Fibroblast of villous mesenchyme (primary cell): Measurements from ENCODE around the gene CCL4. TPM values are rescaled to one million over a fixed set of nuclear protein-coding genes. Genes with fewer than 3 reads are reported as not detected.

Source experiments
- DNase-seq: peaks from one replicate; pipeline ENCODE4 v3.0.0-alpha.2; 2010; ENCODE audit warnings: low read depth
- H3K4me3 ChIP-seq: 2 replicates; pipeline ENCODE4 v1.5.1; 2011; ENCODE audit warnings: low read depth, mild to moderate bottlenecking, low read length
- total RNA-seq: library from RNA; depleted of rRNA; stranded (reverse); fragments of >200 nt; gene quantifications from 2 replicates; pipeline ENCODE4 v1.2.3, GENCODE V29; 2012
- TF ChIP-seq, protein P1 (sequence below): IDR thresholded peaks from 2 replicates; pipeline ENCODE4 v1.5.1; 2012; ENCODE audit warnings: low read depth, mild to moderate bottlenecking, low read length; ENCODE audit not compliant: insufficient read depth

The CCL4 gene
- total RNA-seq, 1 donor, result not detected

DNA sequence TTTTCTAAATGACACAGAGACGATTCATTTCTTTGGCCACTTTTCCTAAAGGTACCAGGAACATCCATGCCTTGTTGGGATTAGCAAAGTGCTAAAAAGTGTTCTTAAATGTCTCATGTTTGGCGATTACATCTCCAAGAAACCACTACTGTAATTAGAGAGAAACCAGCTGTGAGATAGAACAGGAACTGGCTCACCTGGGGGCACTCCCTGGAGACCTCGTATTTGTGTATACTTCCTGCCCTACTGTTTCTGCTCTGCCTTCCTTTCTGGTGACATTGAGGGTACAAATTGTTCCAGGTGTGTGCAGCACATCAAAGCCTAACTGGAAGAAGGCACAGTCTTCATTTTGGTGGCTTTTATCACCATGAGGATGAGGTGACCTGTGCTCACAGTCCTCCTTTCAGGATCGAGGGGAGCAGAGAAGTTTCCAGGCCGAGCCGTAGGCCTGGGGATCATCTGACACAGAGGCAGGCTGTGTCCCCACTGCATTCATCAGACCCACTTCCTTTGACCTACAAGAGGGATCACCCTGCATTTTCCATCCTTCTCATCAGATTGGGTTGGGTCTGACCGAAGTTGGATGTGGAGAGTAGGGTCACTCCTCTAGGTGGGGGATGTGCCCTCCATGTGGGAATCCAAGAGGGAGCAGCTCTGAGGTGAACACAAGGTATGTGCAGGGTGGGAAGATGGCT, 23.7 kb downstream of the CCL4 start:
- DNase-seq, result no peak
- H3K4me3 ChIP-seq, result no peak overlapping the region
- TF ChIP-seq, protein P1, sequence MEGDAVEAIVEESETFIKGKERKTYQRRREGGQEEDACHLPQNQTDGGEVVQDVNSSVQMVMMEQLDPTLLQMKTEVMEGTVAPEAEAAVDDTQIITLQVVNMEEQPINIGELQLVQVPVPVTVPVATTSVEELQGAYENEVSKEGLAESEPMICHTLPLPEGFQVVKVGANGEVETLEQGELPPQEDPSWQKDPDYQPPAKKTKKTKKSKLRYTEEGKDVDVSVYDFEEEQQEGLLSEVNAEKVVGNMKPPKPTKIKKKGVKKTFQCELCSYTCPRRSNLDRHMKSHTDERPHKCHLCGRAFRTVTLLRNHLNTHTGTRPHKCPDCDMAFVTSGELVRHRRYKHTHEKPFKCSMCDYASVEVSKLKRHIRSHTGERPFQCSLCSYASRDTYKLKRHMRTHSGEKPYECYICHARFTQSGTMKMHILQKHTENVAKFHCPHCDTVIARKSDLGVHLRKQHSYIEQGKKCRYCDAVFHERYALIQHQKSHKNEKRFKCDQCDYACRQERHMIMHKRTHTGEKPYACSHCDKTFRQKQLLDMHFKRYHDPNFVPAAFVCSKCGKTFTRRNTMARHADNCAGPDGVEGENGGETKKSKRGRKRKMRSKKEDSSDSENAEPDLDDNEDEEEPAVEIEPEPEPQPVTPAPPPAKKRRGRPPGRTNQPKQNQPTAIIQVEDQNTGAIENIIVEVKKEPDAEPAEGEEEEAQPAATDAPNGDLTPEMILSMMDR, result no peak

DNA sequence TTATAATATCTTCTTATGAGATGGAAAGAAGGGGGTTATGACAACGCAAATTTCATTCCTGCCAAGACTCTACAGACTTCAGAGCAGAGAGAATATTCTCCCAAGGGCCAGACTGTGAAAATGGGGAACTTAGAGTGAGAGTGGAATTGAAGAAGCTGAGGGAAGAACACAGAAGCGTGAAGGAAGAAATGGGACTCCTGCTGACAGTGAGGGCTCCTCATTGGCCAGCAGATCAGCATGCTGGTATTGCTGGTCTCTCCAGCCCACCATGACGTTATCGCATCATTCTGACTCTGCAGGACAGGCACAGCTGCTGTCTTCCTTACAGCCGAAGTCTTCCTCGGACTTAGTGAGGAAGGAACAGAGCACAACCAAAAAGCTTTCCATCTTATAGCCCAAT, 24.3 kb downstream of the CCL4 start:
- no peak overlapping the region for H3K4me3 ChIP-seq
- TF ChIP-seq, protein P1, result no peak
- no peak for DNase-seq

DNA sequence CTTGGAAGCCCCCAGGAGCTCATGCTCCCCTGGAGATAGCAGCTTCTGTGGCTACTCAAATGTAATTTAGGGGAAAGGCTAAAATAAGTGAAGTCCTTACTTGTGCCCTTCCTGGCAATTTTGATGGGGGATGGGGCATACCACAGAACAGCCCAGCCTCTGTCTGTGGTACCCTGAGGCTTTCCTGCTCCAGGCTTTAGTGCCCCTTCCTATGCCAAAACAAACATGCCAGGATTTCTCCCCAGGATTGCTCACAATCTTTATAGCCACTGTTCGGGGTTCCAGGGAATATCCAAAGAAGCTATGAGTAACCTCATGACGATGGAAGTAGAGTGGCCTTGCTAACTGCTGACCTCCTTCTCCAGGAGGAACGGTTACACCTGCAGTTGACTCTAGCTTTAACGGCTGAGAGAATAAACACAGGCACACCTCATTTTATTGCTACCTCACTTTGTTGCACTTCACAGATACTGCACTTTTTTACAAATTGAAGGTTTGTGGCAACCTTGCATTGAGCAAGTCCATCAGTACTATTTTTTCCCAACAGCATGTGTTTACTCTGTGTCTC, 24.9 kb downstream of the CCL4 start:
- no peak overlapping the region for H3K4me3 ChIP-seq
- TF ChIP-seq, protein P1, result no peak

DNA sequence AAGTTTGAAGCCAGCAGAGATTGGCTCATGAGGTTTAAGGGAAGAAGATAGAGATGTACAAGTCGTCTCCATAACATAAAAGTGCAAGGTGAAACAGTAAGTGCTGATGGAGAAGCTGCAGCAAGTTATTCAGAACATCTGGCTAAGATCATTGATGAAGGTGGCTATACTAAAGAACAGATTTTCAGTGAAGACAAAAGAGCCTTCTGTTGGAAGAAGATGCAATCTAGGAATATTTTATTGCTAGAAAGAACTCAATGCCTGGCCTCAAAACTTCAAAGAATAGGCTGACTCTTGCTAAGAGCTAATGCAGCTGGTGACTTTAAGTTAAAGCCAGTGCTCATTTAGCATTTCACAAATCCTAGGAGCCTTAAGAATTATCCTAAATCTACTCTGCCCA, 26.0 kb downstream of the CCL4 start:
- DNase-seq, result no peak
- no peak overlapping the region for H3K4me3 ChIP-seq
- TF ChIP-seq, protein P1, result no peak

More for the DNA sequence above, 24.9 kb downstream of the CCL4 start:
- no peak for DNase-seq

DNA sequence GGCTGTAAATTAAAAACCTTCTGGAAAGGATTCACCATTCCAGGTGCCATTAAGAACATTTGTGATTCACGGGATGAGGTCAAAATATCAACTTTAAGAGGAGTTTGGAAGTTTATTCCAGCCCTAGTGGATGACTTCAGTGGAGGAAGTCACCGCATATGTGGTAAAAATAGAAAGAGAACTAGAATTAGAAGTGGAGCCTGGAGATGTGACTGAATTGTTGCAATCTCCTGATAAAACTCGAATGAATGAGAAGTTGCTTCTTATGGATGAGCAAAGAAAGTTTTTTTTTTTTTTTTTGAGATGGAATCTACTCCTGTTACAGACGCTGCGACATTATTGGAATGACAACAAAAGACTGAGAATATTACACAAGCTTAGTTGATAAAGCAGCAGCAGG, 26.7 kb downstream of the CCL4 start:
- TF ChIP-seq, protein P1, result no peak
- H3K4me3 ChIP-seq, result no peak overlapping the region
- DNase-seq, result no peak

DNA sequence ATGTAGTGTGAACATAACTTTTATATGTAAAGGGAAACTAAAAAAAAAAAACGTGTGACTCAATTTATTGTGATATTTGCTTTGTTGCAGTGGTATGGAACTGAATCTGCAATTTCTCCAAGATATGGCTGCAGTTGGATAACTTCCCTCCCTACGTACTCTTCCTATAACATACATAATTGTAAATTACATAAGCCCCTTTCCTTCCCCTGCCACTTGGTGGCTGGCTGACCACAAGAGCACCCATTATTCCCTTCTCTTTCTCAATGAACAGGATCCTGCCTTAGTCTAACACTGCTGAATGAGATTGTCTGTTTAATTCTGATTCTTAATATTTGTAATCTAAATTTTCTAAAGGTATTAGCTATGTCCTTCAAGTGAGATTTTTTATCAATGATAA, 27.8 kb downstream of the CCL4 start:
- no peak for DNase-seq
- TF ChIP-seq, protein P1, result no peak
- no peak overlapping the region for H3K4me3 ChIP-seq
